Activated CD4-positive, alpha-beta T cell treated with anti-CD3 and anti-CD28 coated beads, Interleukin-2, Interleukin-4, amounts not matched to agents 100 ng/mL and 50 ng/mL, durations not matched to agents 16 hours and 8 hours (primary cell): ENCODE measurements around the gene MRPL44.

Experiments used
- DNase-seq: peaks from one replicate; pipeline ENCODE4 v3.0.0-alpha.2; 2020; ENCODE audit warnings: low spot score

Gene MRPL44

DNA sequence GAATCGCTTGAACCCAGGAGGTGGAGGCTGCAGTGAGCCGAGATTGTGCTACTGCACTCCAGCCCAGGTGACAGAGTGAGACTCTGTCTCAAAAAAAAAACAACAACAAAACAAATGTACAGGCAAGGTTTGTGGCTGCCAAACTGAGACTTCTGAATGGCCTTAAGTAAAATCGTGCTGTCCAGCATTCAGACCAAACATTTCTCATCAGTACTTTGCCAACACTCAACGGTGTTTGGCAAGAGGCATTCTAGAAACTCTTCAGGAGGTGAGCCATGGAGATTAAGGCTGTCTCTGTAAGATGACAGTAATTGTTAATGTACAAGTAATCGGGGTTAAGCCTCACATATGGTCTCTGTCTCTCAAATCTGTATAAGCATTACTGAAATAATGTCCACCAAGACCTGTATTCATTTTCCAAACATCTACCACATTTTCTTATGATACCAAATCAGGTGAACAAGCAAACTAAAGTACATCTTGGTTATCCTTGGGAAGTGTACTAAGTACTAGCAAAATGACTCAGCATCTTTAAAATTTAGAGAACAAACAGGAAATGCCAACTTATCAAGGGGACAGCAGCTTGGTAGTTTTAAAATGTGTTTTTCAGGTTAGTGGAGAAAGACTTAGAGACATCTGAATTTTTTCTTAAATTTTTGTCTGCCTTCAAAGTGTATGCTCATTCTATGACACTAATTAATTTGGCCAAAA lies 52.5 kb downstream of the MRPL44 start:
- DNase-seq = no peak

DNA sequence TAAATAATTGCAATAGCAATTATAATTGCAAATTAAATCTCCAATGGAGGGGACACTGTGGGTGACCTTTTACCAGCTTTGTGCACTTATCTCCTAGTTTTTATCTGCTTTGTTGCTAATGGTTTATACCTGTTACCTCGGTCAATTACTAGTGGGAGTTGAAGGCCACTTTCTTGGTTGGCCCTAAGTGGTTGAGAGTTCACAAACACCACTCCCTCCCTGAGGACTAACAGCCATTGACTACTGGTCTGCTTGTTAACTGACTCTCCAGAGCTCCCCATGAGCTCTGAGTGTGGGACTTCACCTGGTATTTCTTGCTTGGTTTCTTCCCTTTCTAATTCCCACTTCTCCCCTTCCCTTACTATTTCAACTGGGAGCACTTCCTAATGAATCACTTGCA lies 54.6 kb downstream of the MRPL44 start:
- DNase-seq = no peak

DNA sequence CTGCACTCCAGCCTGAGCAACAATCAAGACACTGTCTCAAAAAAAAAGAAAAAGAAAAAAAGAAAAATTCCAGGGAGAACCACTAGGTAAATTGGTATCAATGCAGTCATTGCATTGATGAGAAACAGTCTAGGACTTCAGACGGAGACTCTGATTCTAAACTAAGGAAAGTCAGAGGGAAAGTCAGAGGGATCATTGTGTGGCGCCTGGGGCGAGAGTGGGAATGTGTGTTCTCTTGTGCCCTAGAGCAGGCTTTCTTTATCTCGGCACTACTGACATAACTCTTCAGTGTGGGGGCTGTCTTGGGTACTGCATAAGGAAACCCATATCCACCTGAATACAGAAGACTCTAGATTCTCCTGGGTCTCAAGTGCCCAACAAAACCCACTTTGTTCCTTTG lies 57.1 kb downstream of the MRPL44 start:
- DNase-seq = no peak

DNA sequence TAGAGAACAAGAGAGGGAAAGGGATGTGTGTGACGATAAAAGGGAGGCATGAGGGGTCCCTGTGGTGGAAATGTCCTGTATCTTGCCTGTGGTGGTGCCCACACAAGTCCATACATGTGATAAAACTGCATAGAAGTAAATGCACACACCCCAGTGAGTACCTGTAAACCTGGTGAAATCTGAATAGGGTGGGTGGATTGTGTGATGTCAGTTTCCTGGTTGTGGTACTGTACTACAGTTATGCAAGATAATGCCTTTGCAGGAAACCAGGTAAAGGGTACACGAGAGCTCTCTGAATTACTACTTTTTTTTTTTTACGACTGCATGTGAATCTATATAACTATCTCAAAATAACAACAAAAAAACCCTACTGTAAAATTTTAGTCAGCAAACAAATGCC lies 59.7 kb downstream of the MRPL44 start:
- DNase-seq = no peak
